Lung (tissue), 12 donors: Measurements from ENCODE around the gene FEN1. TPM values are rescaled to one million over a fixed set of nuclear protein-coding genes. Genes with fewer than 3 reads are reported as not detected.

Experiments
- ATAC-seq: fragments of 200-7000 bp; cut with Tn5 transposase; one replicate; pipeline ENCODE4 v1.9.1; 2020; ENCODE audit warnings: moderate number of reproducible peaks; ENCODE audit not compliant: insufficient read depth, low FRiP score
- DNase-seq, 3 donors: peaks; one replicate each; pipeline ENCODE4 v3.0.0-alpha.2; 2013 to 2017
- H3K27ac ChIP-seq, 2 donors: one replicate each; pipeline ENCODE4 v1.5.1; 2013; ENCODE audit warnings: mild to moderate bottlenecking in 2 of 2, moderate library complexity in 2 of 2, control low read depth in 1 of 2, inconsistent platforms in 1 of 2, low read depth in 1 of 2, low read length in 1 of 2
- H3K27me3 ChIP-seq, 3 donors: one replicate each; pipeline ENCODE4 v1.5.1; 2013; ENCODE audit warnings: low read length in 2 of 3; ENCODE audit not compliant: control insufficient read depth in 3 of 3, insufficient read depth in 3 of 3
- H3K36me3 ChIP-seq, 4 donors: one replicate each; pipeline ENCODE4 v1.5.1; 2013; ENCODE audit warnings: low read length in 4 of 4, mild to moderate bottlenecking in 1 of 4, moderate library complexity in 1 of 4; ENCODE audit not compliant: control insufficient read depth in 4 of 4, insufficient read depth in 4 of 4
- H3K4me1 ChIP-seq, 5 donors: one replicate each; pipeline ENCODE4 v1.5.1; 2013; ENCODE audit warnings: low read length in 5 of 5, mild to moderate bottlenecking in 2 of 5, moderate library complexity in 1 of 5; ENCODE audit not compliant: control insufficient read depth in 5 of 5, insufficient read depth in 5 of 5
- H3K4me3 ChIP-seq: one replicate; pipeline ENCODE4 v1.5.1; 2013; ENCODE audit warnings: mild to moderate bottlenecking, control low read depth, moderate library complexity
- H3K9ac ChIP-seq, 2 donors: one replicate each; pipeline ENCODE4 v1.5.1; 2013; ENCODE audit warnings: low read length in 2 of 2, control low read depth in 1 of 2; ENCODE audit not compliant: insufficient read depth in 1 of 2
- H3K9me3 ChIP-seq, 4 donors: one replicate each; pipeline ENCODE4 v1.5.1; 2013; ENCODE audit warnings: low read length in 3 of 4, mild to moderate bottlenecking in 1 of 4, moderate library complexity in 1 of 4; ENCODE audit not compliant: control insufficient read depth in 4 of 4, insufficient read depth in 3 of 4
- WGBS, 2 donors: extraction: QIAGEN DNeasy Blood & Tissue Kit; methylation state at CpG; one replicate each; pipeline ENCODE4 v1.1.7; 2013; 5-methylcytosine and 5-hydroxymethylcytosine counted together
- polyA plus RNA-seq, 2 donors: library from polyadenylated mRNA; stranded (reverse); fragments of 200-250 nt; gene quantifications; one replicate each; pipeline ENCODE4 v1.2.1, GENCODE V29; 2013
- total RNA-seq, 2 donors: library from RNA; depleted of rRNA in 1 of 2; stranded (reverse); fragments of >200 nt in 1 of 2; gene quantifications; one replicate each; pipeline ENCODE4 v1.2.1, GENCODE V29; 2014 to 2021
- TF ChIP-seq, protein P1 (sequence below): IDR thresholded peaks from 2 replicates; pipeline ENCODE4 v1.5.1; 2012; ENCODE audit warnings: mild to moderate bottlenecking; ENCODE audit errors: control extremely low read depth, extremely low read depth
- donor health status: control.
- donor health status: control.
- donor health status: Bipolar disorder and iron deficiency.
- donor health status: healthy.
- donor health status: DM: yes; HTN: yes; CAD: no.

Gene FEN1
- total and polyA plus RNA-seq, 4 donors: 6.4 to 13.2 (median 10.2) TPM

- TF ChIP-seq, protein P1, sequence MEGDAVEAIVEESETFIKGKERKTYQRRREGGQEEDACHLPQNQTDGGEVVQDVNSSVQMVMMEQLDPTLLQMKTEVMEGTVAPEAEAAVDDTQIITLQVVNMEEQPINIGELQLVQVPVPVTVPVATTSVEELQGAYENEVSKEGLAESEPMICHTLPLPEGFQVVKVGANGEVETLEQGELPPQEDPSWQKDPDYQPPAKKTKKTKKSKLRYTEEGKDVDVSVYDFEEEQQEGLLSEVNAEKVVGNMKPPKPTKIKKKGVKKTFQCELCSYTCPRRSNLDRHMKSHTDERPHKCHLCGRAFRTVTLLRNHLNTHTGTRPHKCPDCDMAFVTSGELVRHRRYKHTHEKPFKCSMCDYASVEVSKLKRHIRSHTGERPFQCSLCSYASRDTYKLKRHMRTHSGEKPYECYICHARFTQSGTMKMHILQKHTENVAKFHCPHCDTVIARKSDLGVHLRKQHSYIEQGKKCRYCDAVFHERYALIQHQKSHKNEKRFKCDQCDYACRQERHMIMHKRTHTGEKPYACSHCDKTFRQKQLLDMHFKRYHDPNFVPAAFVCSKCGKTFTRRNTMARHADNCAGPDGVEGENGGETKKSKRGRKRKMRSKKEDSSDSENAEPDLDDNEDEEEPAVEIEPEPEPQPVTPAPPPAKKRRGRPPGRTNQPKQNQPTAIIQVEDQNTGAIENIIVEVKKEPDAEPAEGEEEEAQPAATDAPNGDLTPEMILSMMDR: no peak
- WGBS, 2 donors: 92 to 93% methylated on average over 10 of the region's 10 CpGs
- no peaks in the 10 kb centered on the region for H3K9me3 ChIP-seq
- no peaks in the 10 kb centered on the region for H3K27me3 ChIP-seq
- no peak overlapping the region for H3K9ac ChIP-seq
- ATAC-seq: no peak
- DNase-seq: no peak
- no peak overlapping the region for H3K4me3 ChIP-seq
- H3K36me3 ChIP-seq: peaks cover 0 to 5% (median 2%) of the 10 kb centered on the region in 4 donors
- H3K4me1 ChIP-seq: peaks cover 0 to 7% (median 3%) of the 10 kb centered on the region in 5 donors
- no peak overlapping the region for H3K27ac ChIP-seq
Observed at GRCh38 chr11:61744609-61745156, 48.0 kb upstream of the FEN1 start.

DNA sequence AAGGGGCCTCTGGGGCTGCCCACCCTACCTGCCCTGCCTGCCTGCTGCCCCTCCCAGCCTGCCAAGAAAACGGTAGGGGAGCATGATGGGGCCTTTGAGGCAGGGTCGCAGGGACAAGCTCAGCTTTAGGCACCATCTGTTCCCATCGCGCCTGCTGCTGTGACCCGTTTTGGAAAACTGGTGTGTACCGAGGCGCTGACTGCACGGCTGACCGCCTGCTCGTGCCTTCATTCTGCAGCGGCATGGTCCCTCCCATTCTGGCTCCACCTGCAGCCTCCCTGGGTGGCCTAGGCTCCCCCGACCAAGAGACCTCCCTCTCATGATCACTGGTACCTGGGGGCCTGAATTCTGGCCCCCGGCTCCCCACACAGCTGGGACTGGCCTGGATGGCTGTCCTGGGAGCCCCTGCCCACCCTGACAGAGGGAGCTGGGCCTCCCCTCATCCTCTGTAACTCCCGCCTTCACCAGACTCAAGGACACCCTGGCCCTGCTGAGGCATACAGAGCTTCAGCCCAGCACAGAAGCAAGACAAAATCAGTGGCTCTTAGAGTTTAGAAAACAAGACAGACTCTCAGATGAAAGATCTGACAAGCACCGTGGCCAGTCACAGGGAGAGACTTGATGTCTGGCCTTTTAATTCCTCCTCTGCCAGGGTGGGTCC, 46.8 kb upstream of the FEN1 start:
- no peak overlapping the region for H3K27ac ChIP-seq
- H3K36me3 ChIP-seq: peaks cover 0 to 5% (median 2%) of the 10 kb centered on the region in 4 donors
- no peak for ATAC-seq
- H3K9me3 ChIP-seq: no peaks in the 10 kb centered on the region
- no peak overlapping the region for H3K4me3 ChIP-seq
- WGBS, 2 donors: 76 to 87% methylated on average over 15 of the region's 15 CpGs
- no peak for DNase-seq
- no peaks in the 10 kb centered on the region for H3K27me3 ChIP-seq
- TF ChIP-seq, protein P1: no peak
- no peak overlapping the region for H3K9ac ChIP-seq
- peaks cover 0 to 8% (median 3%) of the 10 kb centered on the region in 5 donors for H3K4me1 ChIP-seq

GRCh38 chr11:61746442-61747191, 46.1 kb upstream of the FEN1 start:
- ATAC-seq: no peak
- H3K36me3 ChIP-seq: peaks cover 0 to 5% (median 2%) of the 10 kb centered on the region in 4 donors
- WGBS, 2 donors: 83 to 88% methylated on average over 19 of the region's 19 CpGs
- TF ChIP-seq, protein P1: no peak
- no peak overlapping the region for H3K9ac ChIP-seq
- no peak overlapping the region for H3K4me3 ChIP-seq
- DNase-seq: no peak
- H3K27me3 ChIP-seq: peaks cover 0 to under 1% (median 0%) of the 10 kb centered on the region in 3 donors
- H3K4me1 ChIP-seq: peaks cover 0 to 8% (median 3%) of the 10 kb centered on the region in 5 donors
- H3K27ac ChIP-seq: no peak overlapping the region
- H3K9me3 ChIP-seq: no peaks in the 10 kb centered on the region
